RWPE1 (cell line): ENCODE measurements around the gene TRABD2A.

Experiments
- CTCF ChIA-PET: fragments of 350-600 bp; sonication (Branson Sonifier 250); formaldehyde crosslinking; extraction: SDS; loops from one replicate; lab custom pipeline; 2021; lab: Yijun Ruan, JAX
- POLR2A ChIA-PET: fragments of 400-600 bp; formaldehyde crosslinking; extraction: SDS; loops from one replicate; lab custom pipeline; 2020; ENCODE audit warnings: antibody characterized with exemption; ENCODE audit not compliant: low non-redundant PET; lab: Yijun Ruan, JAX
- DNase-seq: peaks from one replicate; pipeline ENCODE4 v3.0.0; 2012; ENCODE audit warnings: low spot score
- H3K27ac ChIP-seq: fragments of 450-650 bp; 2 replicates; pipeline ENCODE4 v1.5.1; 2017
- TF ChIP-seq, protein P1 (sequence below): fragments of 450-650 bp; conservative IDR thresholded peaks from 2 replicates; pipeline ENCODE4 v1.5.1; 2017; ENCODE audit warnings: low read depth, mild to moderate bottlenecking

TRABD2A gene

DNA sequence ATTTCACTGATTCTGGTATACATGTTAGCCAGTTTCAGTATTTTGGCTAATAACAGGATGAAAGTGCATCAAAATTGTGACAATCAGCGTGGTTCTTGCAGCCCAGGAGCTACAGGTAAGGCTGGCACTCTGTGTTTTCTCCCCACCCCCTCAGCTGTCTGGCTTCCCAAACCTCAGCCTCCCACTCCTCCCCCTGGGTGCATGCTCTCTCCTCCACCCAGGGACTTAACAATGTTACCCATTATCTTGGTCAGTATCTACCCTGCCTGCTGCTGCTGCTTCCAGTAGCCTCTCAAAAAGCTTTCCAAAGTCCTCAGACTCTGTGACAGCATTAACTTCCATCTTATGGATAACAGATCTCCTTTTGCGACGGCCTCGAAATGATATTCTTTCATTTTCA is 41.0 kb downstream of the TRABD2A start:
- H3K27ac ChIP-seq: no peak overlapping the region
- TF ChIP-seq, protein P1, sequence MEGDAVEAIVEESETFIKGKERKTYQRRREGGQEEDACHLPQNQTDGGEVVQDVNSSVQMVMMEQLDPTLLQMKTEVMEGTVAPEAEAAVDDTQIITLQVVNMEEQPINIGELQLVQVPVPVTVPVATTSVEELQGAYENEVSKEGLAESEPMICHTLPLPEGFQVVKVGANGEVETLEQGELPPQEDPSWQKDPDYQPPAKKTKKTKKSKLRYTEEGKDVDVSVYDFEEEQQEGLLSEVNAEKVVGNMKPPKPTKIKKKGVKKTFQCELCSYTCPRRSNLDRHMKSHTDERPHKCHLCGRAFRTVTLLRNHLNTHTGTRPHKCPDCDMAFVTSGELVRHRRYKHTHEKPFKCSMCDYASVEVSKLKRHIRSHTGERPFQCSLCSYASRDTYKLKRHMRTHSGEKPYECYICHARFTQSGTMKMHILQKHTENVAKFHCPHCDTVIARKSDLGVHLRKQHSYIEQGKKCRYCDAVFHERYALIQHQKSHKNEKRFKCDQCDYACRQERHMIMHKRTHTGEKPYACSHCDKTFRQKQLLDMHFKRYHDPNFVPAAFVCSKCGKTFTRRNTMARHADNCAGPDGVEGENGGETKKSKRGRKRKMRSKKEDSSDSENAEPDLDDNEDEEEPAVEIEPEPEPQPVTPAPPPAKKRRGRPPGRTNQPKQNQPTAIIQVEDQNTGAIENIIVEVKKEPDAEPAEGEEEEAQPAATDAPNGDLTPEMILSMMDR: no peak
- CTCF ChIA-PET: no interaction called here
- no peak for DNase-seq
- POLR2A ChIA-PET: no interaction called here

DNA sequence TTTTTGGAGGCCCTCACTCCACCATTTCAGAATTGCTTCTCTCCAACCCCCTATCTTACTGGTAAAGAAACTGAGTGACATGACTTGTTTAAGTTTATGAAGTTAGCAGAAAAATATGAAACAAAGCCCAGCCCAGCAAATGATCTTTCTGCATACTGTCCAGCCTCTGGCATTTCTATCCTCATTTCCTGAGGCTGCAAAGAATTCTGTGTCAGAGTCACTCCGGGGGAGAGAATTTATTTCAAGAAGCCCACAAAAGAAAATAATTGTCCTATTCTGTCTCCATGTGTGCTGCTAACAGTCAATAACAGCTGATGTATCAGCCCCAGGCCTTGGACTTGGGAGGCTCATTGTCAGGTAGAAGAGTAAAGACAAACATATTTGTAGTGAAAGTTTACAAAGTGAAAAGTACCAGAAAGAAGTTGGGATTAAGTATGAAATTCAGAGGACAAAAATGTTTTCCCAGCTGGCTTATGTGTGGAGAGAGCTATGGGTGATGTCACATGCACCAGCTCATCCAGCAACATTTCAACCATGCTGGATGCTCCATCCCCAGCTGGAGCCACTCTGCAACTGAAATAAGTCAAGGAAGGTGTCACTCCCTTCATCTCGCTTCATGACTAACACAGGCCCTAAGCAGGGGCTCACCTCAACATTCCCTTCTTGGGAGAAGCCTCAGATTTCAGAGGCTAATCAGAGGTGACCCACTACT is 42.3 kb downstream of the TRABD2A start:
- no peak overlapping the region for H3K27ac ChIP-seq
- ChIA-PET CTCF (interaction anchor here (0.6 kb wide), 2 partner anchors 11 to 65 kb away, joined by 3 to 4 read pairs; no protein-coding TSS in a partner anchor), POLR2A (no interaction called here)
- TF ChIP-seq, protein P1: no peak
- DNase-seq: no peak

DNA sequence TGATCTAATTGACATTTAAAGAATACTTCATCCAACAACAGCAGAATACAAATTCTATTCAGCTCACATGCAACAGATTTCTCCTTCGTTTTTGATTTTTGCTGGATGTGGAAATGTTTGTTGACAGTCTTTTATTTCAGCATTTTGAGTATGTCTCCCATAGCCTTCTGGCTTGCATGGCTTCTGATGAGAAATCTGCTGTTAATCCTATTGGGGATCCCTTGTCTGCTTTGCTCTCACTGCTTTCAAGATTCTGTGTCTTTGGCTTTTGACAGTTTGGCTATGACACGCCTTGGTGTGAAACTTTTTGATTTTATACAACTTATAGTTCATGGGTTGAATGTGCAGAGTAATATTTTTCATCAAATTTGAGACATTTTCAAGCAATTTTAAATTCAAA is 44.7 kb downstream of the TRABD2A start:
- no peak for DNase-seq
- no peak overlapping the region for H3K27ac ChIP-seq
- CTCF ChIA-PET: no interaction called here
- POLR2A ChIA-PET: no interaction called here
- TF ChIP-seq, protein P1: no peak

DNA sequence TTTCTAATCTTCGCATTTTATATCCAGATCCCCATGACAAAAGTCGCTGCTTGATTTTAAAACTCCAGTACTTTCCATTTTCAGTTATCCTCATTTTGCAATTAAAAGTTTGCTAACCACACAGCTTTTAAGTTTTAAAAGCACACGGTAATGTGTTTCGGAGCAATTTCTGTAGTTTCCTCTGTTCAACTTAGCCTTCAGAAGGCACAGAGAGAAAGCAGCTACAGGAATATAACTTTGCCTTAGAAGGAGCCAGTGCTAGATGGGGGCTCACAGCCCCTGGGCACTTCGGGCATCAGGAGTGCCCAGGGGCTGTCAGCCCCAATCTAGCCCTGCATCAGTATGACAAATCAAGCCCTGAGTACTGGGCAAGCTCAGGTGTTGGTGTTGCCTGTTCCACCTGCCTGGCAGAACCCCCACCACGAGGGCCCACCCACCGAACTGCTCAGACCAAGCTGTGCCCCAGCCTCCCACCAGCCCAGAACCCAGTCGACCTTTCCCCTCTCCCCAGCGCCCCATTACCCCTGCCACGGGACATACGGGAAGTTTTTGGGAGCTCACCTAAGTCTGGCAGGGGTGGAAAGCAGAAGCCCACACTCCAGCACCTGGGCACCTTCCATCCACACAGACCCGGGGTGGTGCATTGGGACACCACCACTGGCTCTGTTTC is 47.3 kb downstream of the TRABD2A start:
- CTCF ChIA-PET: no interaction called here
- TF ChIP-seq, protein P1: no peak
- POLR2A ChIA-PET: no interaction called here
- DNase-seq: no peak
- no peak overlapping the region for H3K27ac ChIP-seq

DNA sequence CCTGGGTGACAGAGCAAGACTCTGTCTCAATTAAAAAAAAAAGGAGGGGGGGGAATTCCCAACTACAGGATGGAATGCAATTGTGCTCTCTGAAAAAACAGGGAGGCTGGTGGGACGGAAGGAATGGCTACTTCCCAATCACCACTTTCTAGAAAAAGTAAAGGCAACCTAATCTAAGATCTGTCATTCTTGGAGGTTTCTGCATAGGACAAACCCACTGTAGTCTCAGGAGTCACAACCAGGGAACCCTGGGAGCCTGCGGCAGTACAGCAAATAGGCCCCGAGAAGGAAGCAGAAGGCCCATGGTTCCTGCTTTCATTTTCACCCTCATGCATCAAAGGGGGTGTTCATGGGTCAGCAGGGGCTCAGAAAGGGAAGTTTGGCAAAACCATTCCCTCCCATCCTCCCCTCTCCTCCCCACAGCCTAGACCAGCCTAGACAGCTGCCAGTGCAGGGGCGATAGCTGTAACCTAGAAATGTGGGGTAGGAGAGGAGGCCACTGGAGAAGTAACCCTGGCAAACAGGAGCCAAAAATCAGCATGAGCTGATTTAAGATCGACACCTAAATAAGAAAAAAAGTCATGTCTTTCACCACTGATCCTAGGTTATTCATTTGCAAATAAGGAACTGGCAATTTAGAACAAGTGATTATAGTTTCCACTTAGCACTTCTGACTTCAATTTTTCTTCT is 48.0 kb downstream of the TRABD2A start:
- CTCF ChIA-PET: no interaction called here
- POLR2A ChIA-PET: no interaction called here
- DNase-seq: no peak
- TF ChIP-seq, protein P1: no peak
- no peak overlapping the region for H3K27ac ChIP-seq

DNA sequence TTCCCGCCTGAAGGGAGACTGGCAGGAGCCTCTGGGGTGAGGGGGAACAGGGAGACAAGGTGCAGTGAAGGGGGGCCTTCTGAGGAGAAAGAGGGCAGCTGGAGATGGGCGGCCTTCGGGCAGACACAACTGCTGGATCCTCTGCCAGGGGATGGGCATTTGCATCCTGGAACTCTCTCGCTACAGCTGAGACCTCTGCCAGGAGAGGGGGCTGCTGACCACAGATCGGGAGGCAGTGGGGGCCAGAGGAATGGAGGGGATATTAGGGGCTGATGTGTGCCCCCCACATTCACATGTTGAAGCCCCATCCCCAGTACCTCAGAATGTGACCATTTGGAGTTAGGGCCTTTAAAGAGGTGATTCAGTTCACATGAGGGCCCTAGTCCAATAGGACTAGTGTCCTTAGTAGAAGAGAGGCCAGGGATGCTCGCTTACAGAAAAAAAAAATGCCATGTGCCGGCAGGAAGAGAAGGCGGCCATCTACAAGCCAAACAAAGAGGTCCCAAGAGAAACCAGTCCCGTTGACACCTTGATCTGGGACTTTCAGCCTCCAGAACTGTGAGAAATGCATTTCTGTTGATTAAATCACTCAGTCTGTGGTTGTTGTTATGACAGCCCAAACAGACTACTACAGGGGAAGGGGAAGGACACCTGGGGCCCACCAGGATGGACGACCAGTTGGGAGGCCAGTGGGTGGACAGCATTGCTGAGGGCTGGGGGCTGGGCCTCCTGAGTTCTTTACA is 50.0 kb downstream of the TRABD2A start:
- TF ChIP-seq, protein P1: no peak
- ChIA-PET CTCF (no interaction called here), POLR2A (no interaction called here)
- no peak overlapping the region for H3K27ac ChIP-seq
- no peak for DNase-seq
